OCI-LY7 (cell line): ENCODE data around the gene DHRS1. TPM values are rescaled to one million over a fixed set of nuclear protein-coding genes. Genes with fewer than 3 reads are reported as not detected.

Experiments
- BruUV-seq: library from RNA; stranded (reverse); fragments of 400-500 nt; replicated peaks from 2 replicates; lab custom pipeline; 2021; lab: Mats Ljungman, UMichigan
- CTCF ChIA-PET: fragments of 300-600 bp; sonication (Branson Sonifier 250); formaldehyde crosslinking; loops from one replicate; lab custom pipeline; 2022; ENCODE audit warnings: antibody characterized with exemption; ENCODE audit not compliant: unreplicated experiment; lab: Charles Lee
- POLR2A ChIA-PET: fragments of 300-600 bp; sonication (Branson Sonifier 250); formaldehyde crosslinking; loops from one replicate; lab custom pipeline; 2022; ENCODE audit warnings: antibody characterized with exemption; lab: Charles Lee
- DNase-seq: peaks from one replicate; pipeline ENCODE4 v3.0.0-alpha.2; 2015; ENCODE audit warnings: low spot score
- H2AFZ ChIP-seq: fragments of 200-600 bp; sonication (generic), shearing (Covaris generic); 2 replicates; pipeline ENCODE4 v1.6.1; 2014; ENCODE audit warnings: mild to moderate bottlenecking, antibody characterized with exemption, low read length, moderate library complexity
- H3K27ac ChIP-seq: fragments of 200-600 bp; sonication (generic); 2 replicates; pipeline ENCODE4 v1.5.1; 2014; ENCODE audit warnings: mixed run types, low read depth, mild to moderate bottlenecking, moderate library complexity, low read length, inconsistent platforms; ENCODE audit not compliant: poor library complexity, severe bottlenecking
- H3K36me3 ChIP-seq: fragments of 200-600 bp; sonication (generic); 2 replicates; pipeline ENCODE4 v1.6.1; 2014; ENCODE audit warnings: mild to moderate bottlenecking, antibody characterized with exemption, low read length, moderate library complexity, mixed read lengths; ENCODE audit not compliant: insufficient read depth
- H3K4me1 ChIP-seq: fragments of 200-600 bp; sonication (generic); 2 replicates; pipeline ENCODE4 v1.5.1; 2014; ENCODE audit warnings: mild to moderate bottlenecking, low read length; ENCODE audit not compliant: insufficient read depth, poor library complexity, severe bottlenecking
- H3K4me2 ChIP-seq: fragments of 200-600 bp; sonication (generic); 2 replicates; pipeline ENCODE4 v1.6.1; 2014; ENCODE audit warnings: mild to moderate bottlenecking, low read length
- H3K4me3 ChIP-seq: fragments of 200-600 bp; sonication (generic); 2 replicates; pipeline ENCODE4 v1.5.1; 2014; ENCODE audit warnings: mild to moderate bottlenecking, low read depth, low read length; ENCODE audit not compliant: poor library complexity, severe bottlenecking
- H3K79me2 ChIP-seq: fragments of 200-600 bp; sonication (generic); 2 replicates; pipeline ENCODE4 v1.6.1; 2016; ENCODE audit warnings: low read depth, mild to moderate bottlenecking, low read length, moderate library complexity, mixed read lengths; ENCODE audit not compliant: insufficient read depth
- H3K9me2 ChIP-seq: fragments of 200-600 bp; sonication (generic); 2 replicates; pipeline ENCODE4 v1.6.1; 2016; ENCODE audit warnings: mild to moderate bottlenecking, low read length, mixed read lengths; ENCODE audit not compliant: insufficient read depth
- H3K9me3 ChIP-seq: fragments of 200-600 bp; sonication (generic); 2 replicates; pipeline ENCODE4 v1.6.1; 2014; ENCODE audit warnings: mild to moderate bottlenecking, mixed run types, low read length, mixed read lengths
- H4K20me1 ChIP-seq: fragments of 200-600 bp; sonication (generic); 2 replicates; pipeline ENCODE4 v1.6.1; 2014; ENCODE audit warnings: mild to moderate bottlenecking, antibody characterized with exemption, low read length, moderate library complexity, mixed read lengths; ENCODE audit not compliant: insufficient read depth
- CTCF ChIP-seq: fragments of 200-600 bp; sonication (generic); conservative IDR thresholded peaks from 2 replicates; pipeline ENCODE4 v1.5.1; 2014; ENCODE audit warnings: mild to moderate bottlenecking, antibody characterized with exemption, low read length, moderate library complexity, mixed read lengths
- EZH2phosphoT487 ChIP-seq: fragments of 200-600 bp; sonication (generic); IDR thresholded peaks from 2 replicates; pipeline ENCODE4 v1.6.1; 2018; ENCODE audit warnings: low read depth, borderline replicate concordance, mild to moderate bottlenecking, mixed run types, antibody characterized with exemption, low read length, moderate library complexity, mixed read lengths
- intact Hi-C: fragments of 100-400 bp; cut with micrococcal nuclease; formaldehyde crosslinking; loops from one replicate; pipeline ENCODE4 v1.10.0; 2022; ENCODE audit not compliant: unreplicated experiment
- total RNA-seq, 2 experiments: library from RNA; depleted of rRNA in 1 of 2; stranded (reverse); fragments of >200 nt in 1 of 2; shearing (Covaris generic) in 1 of 2; gene quantifications; 2 replicates each; pipeline ENCODE4 v1.2.3, GENCODE V29; 2014 to 2022

The DHRS1 gene
- total RNA-seq, 2 experiments from 2014 or later = 27.4 to 34.9 TPM

GRCh38 chr14:24291446-24292117 lies 8.0 kb downstream of the DHRS1 start:
- Histone ChIP-seq H3K9me3 (no peaks in the 10 kb centered on the region), H3K9me2 (no peaks in the 10 kb centered on the region), H3K4me3 (no peak overlapping the region), H3K27ac (no peak overlapping the region), H3K79me2 (no peaks in the 10 kb centered on the region), H3K4me2 (no peak overlapping the region), H3K36me3 (peaks cover 34% of the 10 kb centered on the region), H4K20me1 (no peaks in the 10 kb centered on the region), H2AFZ (no peak overlapping the region), H3K4me1 (no peaks in the 10 kb centered on the region)
- no TSS peak for BruUV-seq
- TF ChIP-seq CTCF (no peak), EZH2phosphoT487 (no peak)
- CTCF ChIA-PET = interaction anchor here (1.2 kb wide), 1 partner anchor 12 kb away, joined by 5 read pairs; no protein-coding TSS in a partner anchor
- DNase-seq = no peak
- intact Hi-C loops = no loop called here
- POLR2A ChIA-PET = no interaction called here

- intact Hi-C loops = no loop called here
- H3K4me2 ChIP-seq = no peak overlapping the region
- no peak for TF ChIP-seq CTCF
- TF ChIP-seq EZH2phosphoT487 = no peak
- no peak overlapping the region for H3K27ac ChIP-seq
- POLR2A ChIA-PET = interaction anchor here (0.9 kb wide), 1 partner anchor 44 kb away, joined by 4 read pairs; no protein-coding TSS in a partner anchor
- no peaks in the 10 kb centered on the region for H3K9me3 ChIP-seq
- H3K4me3 ChIP-seq = no peak overlapping the region
- H3K9me2 ChIP-seq = no peaks in the 10 kb centered on the region
- H3K36me3 ChIP-seq = peaks cover 28% of the 10 kb centered on the region
- no peak overlapping the region for H2AFZ ChIP-seq
- H3K79me2 ChIP-seq = no peaks in the 10 kb centered on the region
- CTCF ChIA-PET = interaction anchor here (0.9 kb wide), 1 partner anchor 15 kb away, joined by 3 read pairs; no protein-coding TSS in a partner anchor
- no peak for DNase-seq
- no TSS peak for BruUV-seq
- no peaks in the 10 kb centered on the region for H3K4me1 ChIP-seq
- H4K20me1 ChIP-seq = no peaks in the 10 kb centered on the region
Measured at GRCh38 chr14:24290746-24291145, 8.8 kb downstream of the DHRS1 start.
